ENCODE data around the gene ITGAD. TPM values are rescaled to one million over a fixed set of nuclear protein-coding genes. Genes with fewer than 3 reads are reported as not detected.

Gene ITGAD
- total and polyA plus RNA-seq, 2 of the 13 experiments (the other 11 are each of a cell fraction or from before 2014, with no cell fraction given) = not detected

DNA sequence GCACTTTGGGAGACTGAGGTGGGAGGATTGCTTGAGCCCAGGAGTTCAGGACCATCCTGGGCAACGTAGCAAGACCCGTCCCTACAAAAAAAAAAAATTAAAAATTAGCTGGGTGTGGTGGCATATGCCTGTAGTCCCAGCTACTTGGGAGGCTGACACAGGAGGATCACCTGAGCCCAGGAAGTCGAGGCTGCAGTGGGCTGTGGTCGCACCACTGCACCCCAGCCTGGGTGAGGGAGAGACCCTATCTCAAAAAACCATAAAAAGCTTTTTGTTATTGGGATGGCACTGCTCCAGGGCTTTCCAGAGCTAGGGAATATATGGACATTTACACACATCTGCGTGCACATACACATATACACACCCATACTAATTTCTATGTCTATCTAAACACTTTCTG is 58.1 kb downstream of the ITGAD start:
- no peak overlapping the region for H2AFZ ChIP-seq (ENCODE audit: low read length)
- no peaks in the 10 kb centered on the region for H3K9me3 ChIP-seq (ENCODE audit: low read length)
- no peaks in the 10 kb centered on the region for H3K36me3 ChIP-seq (replicated peaks in 1 of 2; ENCODE audit: control insufficient read depth in 1 of 2, insufficient read depth in 2 of 2, low read length in 2 of 2)
- 0 out of 5 replicates have a peak, but pooled peaks cover 0 to under 1% of the 10 kb centered on the region in 2 experiments for H3K27me3 ChIP-seq (ENCODE audit: control insufficient read depth in 1 of 2, insufficient read depth in 2 of 2, low read length in 2 of 2)
- in situ Hi-C loops (cut with HindIII; ENCODE audit: extremely low pct_ligation_motif_present, low pct_unique_long_range_greater_than_20kb) (loop anchor here (10.0 kb wide), 1 partner anchor 424 kb away; the partner anchor contains the start of gene ZNF267), intact Hi-C loops (cut with micrococcal nuclease; ENCODE audit: unreplicated experiment) (no loop called here)
- peaks cover 18% of the 10 kb centered on the region for H4K20me1 ChIP-seq (ENCODE audit: insufficient read depth, low read length)
- FAIRE-seq (no peak), DNase-seq (ENCODE audit: low spot score) (no peak), ATAC-seq (no peak)
- no peak overlapping the region for H3K9ac ChIP-seq (ENCODE audit: insufficient read depth, low read depth, low read length)
- H3K27ac ChIP-seq (ENCODE audit: extremely low read length, insufficient read depth, low read length) = no peak overlapping the region
- 26% methylated on average over 5 of the region's 5 CpGs for WGBS (ENCODE audit: low lambda C conversion rate)
- ChIA-PET POLR2A (interaction anchor here (0.6 to 2.6 kb wide), 10 partner anchors 8 to 501 kb away, joined by 3 to 8 read pairs (median 4); partner anchors contain the start of genes ARMC5, FUS, RUSF1 and TGFB1I1), CTCF (ENCODE audit: low intra/inter-chr PET ratio, low total read pairs) (no interaction called here)
- TF ChIP-seq NONO (IDR thresholded peaks at IDR 0.05) (no peak), NONO (CRISPR knock-in tag; conservative IDR thresholded peaks at IDR 0.05) (0 out of 2 replicates have a peak, but pooled peaks have one; percentile 6), SKIL (CRISPR knock-in tag; IDR thresholded peaks at IDR 0.05; ENCODE audit: borderline replicate concordance) (no peak), KLF13 (CRISPR knock-in tag; IDR thresholded peaks at IDR 0.05) (no peak), ZNF670 (CRISPR knock-in tag; IDR thresholded peaks at IDR 0.05; ENCODE audit: borderline replicate concordance) (no peak), MIER3 (CRISPR knock-in tag; IDR thresholded peaks at IDR 0.05; ENCODE audit: borderline replicate concordance) (no peak), POLR2A (IDR thresholded peaks at IDR 0.05; ENCODE audit: insufficient read depth in 1 of 2, low read depth in 2 of 2, low read length in 2 of 2) (no peak), ZFP41 (CRISPR knock-in tag; IDR thresholded peaks at IDR 0.05; ENCODE audit: borderline replicate concordance) (0 out of 2 replicates have a peak, but pooled peaks have one; percentile 22)
- no peak overlapping the region for H3K4me3 ChIP-seq (replicated peaks in 1 of 3; ENCODE audit: insufficient read depth in 1 of 3, low read depth in 2 of 3, low read length in 3 of 3)
- H3K79me2 ChIP-seq (ENCODE audit: insufficient read depth, low read length) = peaks cover 3% of the 10 kb centered on the region
- peak overlapping the region; percentile 52; the same call in 1 of the 2 replicates for H3K4me2 ChIP-seq (ENCODE audit: low read depth, low read length)
- H3K4me1 ChIP-seq (ENCODE audit: insufficient read depth, low read length) = peaks cover 48% of the 10 kb centered on the region
- BruUV-seq (replicated peaks) = no TSS peak

All from HepG2 (cell line).